ENCODE results near the gene SLC12A7.
A peak's percentile ranks its signal among the peaks of the same experiment; 100 is the strongest.

SLC12A7 gene

DNA sequence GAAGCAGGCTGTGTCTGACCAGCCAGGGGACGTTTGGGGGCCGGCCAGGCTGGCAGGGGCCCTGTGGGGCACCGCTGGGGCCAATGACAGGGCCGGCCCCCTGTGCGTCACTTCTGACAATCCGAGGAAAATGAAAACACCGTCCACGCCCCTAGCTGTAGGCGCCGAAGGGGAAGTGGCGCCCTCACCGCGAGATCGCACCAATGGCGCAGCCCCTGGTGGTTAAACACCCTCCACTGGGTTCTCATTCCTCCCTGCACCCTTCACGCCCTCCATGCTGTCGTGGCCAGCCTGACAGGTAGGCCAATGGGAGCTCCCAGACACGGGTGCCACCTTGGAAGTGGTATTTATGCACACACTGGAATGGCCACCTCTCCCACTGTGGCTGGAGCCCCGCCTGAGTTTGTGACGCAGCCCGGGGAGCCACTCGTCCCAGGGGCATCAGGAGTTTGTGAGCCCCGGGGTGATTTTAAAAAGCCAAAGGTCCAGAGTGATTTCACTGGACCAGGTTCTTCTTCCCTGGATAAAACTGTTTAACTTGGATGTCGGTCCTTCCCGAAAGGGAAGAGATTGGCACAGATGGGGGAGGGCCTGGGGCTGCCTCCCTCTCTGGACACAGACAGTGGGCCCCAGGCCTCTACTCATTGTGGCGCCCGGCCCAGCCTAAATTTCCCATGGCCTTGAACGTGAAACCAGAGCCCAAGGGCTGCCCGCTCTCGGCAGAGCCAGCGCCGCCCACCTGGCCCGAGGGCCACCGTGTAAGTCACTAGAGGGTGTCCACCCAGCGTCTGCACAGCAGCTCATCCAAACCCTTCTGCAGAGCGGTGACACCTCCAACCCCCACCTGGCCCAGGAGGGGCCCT is 53.5 kb downstream of the SLC12A7 start:
- Mint-ChIP-seq H3K27ac (no peak overlapping the region), H3K4me1 (peaks cover 41% of the 10 kb centered on the region), H3K4me3 (no peak overlapping the region), H3K36me3 (ENCODE audit: low read depth) (no peaks in the 10 kb centered on the region), H3K27me3 (ENCODE audit: low read depth, poor library complexity) (no peaks in the 10 kb centered on the region), H3K9me3 (no peaks in the 10 kb centered on the region)
- peak; percentile 0 for DNase-seq
- TF ChIP-seq CTCF (IDR thresholded peaks at IDR 0.05), result no peak

- no peaks in the 10 kb centered on the region for H3K27me3 Mint-ChIP-seq (ENCODE audit: low read depth, poor library complexity)
- no peaks in the 10 kb centered on the region for H3K9me3 Mint-ChIP-seq
- peak; percentile 1 for DNase-seq
- H3K4me3 Mint-ChIP-seq, result no peak overlapping the region
- H3K4me1 Mint-ChIP-seq, result peaks cover 41% of the 10 kb centered on the region
- TF ChIP-seq CTCF (IDR thresholded peaks at IDR 0.05), result no peak
- no peak overlapping the region for H3K27ac Mint-ChIP-seq
- no peaks in the 10 kb centered on the region for H3K36me3 Mint-ChIP-seq (ENCODE audit: low read depth)
Observed at GRCh38 chr5:1057485-1058082, 54.3 kb downstream of the SLC12A7 start.

DNA sequence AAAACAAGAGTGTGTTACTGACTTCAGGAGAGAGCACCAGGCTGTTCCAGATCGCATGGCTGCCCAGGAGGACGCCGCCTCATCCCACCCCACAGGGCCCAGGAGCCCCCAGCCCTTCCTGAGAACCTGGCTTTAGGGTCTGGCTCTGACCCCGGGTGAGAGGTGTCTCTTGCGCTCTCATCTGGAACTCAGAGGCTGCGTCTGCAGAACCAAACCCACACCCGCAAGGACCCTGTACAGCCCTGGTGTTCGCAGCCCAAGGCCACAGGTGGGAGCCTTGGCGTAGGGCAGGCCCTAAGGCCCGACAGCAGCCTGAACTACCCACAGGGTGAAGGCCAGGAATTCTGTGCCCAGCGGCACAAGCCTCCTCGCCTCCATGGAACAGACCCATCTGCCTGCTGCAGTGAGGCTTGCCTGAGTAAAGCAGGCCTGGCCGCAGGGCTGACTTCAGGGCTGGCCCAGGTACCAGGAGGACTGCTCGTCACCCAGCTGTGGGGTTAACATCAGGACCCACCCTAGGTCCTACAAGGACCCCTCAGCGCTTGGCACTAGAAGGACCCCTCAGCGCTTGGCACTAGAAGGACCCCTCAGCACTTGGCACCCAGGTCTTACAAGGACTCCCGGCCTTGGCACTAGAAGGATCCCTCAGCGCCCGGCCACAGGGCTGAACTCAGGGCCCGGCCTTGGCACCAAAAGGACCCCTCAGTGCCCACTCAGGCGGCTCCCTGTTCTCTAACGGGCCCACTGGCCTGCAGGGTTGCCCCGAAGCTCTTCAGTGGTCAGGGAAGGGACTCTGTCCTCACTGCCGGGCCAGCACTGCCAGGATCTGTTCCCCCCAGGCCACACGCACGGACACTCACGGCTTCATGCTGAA is 55.0 kb downstream of the SLC12A7 start:
- Mint-ChIP-seq H3K4me1 (peaks cover 36% of the 10 kb centered on the region), H3K9me3 (no peaks in the 10 kb centered on the region), H3K36me3 (ENCODE audit: low read depth) (peaks cover 5% of the 10 kb centered on the region), H3K27ac (no peak overlapping the region), H3K4me3 (no peak overlapping the region), H3K27me3 (ENCODE audit: low read depth, poor library complexity) (no peaks in the 10 kb centered on the region)
- DNase-seq, result no peak
- no peak for TF ChIP-seq CTCF (IDR thresholded peaks at IDR 0.05)

GRCh38 chr5:1055896-1056610 is 55.8 kb downstream of the SLC12A7 start:
- H3K27ac Mint-ChIP-seq, result peak overlapping the region; percentile 80

More at GRCh38 chr5:1055896-1056610, 55.8 kb downstream of the SLC12A7 start:
- Mint-ChIP-seq H3K4me3 (no peak overlapping the region), H3K27me3 (ENCODE audit: low read depth, poor library complexity) (peaks cover 2% of the 10 kb centered on the region), H3K36me3 (ENCODE audit: low read depth) (peaks cover 5% of the 10 kb centered on the region), H3K9me3 (no peaks in the 10 kb centered on the region), H3K4me1 (peaks cover 36% of the 10 kb centered on the region)
- no peak for TF ChIP-seq CTCF (IDR thresholded peaks at IDR 0.05)
- DNase-seq, result no peak
